Body of pancreas (tissue), 4 donors: Measurements from ENCODE around the gene GRIN1.
A peak's percentile ranks its signal among the peaks of the same experiment; 100 is the strongest.

Source experiments
- CTCF ChIP-seq, 7 experiments: fragments of 450-650 bp in 4 of 7; fragments of 200-600 bp in 3 of 7; sonication (generic) in 3 of 7; IDR thresholded peaks; one replicate each; pipeline ENCODE4 v1.5.1; 2016 to 2019; ENCODE audit warnings: antibody characterized with exemption in 7 of 7
- POLR2A ChIP-seq, 3 donors: fragments of 450-650 bp; IDR thresholded peaks; one replicate each; pipeline ENCODE4 v1.6.1; 2016; ENCODE audit warnings: antibody characterized with exemption in 3 of 3, mild to moderate bottlenecking in 2 of 3

- TF ChIP-seq CTCF (IDR thresholded peaks at IDR 0.05) (no peak), POLR2A (IDR thresholded peaks at IDR 0.05) (peak; percentile 50 to 58 (median 54))
These were observed 59.3 kb downstream of the GRIN1 start for GRCh38 chr9:137198051-137198901.
